Hepatocyte (in vitro differentiated cells): ENCODE measurements around the gene PTPRM.

ENCODE experiments used
- CTCF ChIP-seq: fragments of 200-600 bp; sonication (generic); IDR thresholded peaks from 2 replicates; pipeline ENCODE4 v1.5.1; 2016; ENCODE audit warnings: antibody characterized with exemption, mild to moderate bottlenecking; ENCODE audit not compliant: poor library complexity
- EZH2 ChIP-seq: fragments of 200-600 bp; sonication (generic); IDR thresholded peaks from 2 replicates; pipeline ENCODE4 v1.6.1; 2016; ENCODE audit warnings: antibody characterized with exemption, mild to moderate bottlenecking, borderline replicate concordance
- EZH2phosphoT487 ChIP-seq: fragments of 200-600 bp; sonication (generic); IDR thresholded peaks from one replicate; pipeline ENCODE4 v1.6.1; 2018; ENCODE audit warnings: antibody characterized with exemption, mild to moderate bottlenecking, low read depth, moderate library complexity; ENCODE audit not compliant: unreplicated experiment, severe bottlenecking

GRCh38 chr18:8300751-8301410 is 733.8 kb downstream of the PTPRM start:
- TF ChIP-seq CTCF, result no peak
- no peak for TF ChIP-seq EZH2phosphoT487
- no peak for TF ChIP-seq EZH2
